ENCODE measurements around the gene INHBB.
"Not testable (repeated sequence)": the region's sequence is repeated elsewhere in the genome, so short reads cannot be mapped to it uniquely, and the experiment has no call there.

INHBB gene

DNA sequence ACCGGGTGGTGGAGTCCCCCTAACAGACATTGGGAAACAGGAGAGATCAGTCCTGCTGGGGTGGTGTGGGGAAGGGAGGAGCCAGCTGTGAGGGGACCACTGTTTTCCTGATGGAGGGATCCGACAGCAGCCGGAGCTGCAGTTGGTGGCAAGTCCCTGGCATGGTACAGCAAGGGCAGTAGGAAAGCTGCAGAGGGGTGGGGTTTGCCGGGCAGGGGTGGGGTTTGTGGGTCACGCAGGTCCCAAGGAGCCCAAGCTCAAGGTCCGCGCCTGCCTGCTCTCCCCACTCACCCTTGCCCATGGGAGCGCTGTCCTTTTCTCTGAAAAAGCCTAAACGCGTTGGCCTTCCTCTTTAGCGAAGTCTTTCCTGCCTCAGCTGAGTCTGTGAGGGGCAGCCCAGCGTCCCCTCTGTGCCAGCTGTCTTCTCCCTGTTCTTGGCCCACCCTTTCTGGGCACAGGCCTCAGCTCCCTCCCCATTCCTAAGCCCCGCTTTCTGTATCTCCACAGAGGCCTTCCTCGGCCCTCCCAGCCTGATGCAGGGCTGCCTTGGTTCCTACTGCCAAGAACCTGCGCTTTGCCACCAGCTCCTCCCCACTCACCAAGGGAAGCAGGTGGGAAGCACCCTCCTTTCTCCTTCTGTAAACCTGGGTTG, 29.3 kb upstream of the INHBB start:
- DNase-seq, result no peak

DNA sequence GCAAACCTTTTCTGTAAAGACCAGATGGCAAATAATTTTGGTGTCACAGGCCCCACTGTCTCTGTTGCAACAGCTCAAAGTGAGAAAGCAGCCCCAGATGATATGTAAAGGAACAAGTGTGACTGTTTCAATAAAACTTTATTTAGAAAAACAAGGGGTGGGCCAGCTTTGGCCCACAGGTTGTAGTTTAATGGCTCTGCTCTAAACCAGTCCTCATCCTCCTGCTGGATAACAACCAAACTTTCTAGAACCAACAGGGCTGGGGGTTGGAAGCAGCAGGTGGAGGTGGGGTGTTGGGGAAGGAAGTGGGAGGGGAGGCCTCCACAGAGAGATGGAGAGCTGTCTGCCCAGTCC, 28.8 kb upstream of the INHBB start:
- DNase-seq, result no peak

DNA sequence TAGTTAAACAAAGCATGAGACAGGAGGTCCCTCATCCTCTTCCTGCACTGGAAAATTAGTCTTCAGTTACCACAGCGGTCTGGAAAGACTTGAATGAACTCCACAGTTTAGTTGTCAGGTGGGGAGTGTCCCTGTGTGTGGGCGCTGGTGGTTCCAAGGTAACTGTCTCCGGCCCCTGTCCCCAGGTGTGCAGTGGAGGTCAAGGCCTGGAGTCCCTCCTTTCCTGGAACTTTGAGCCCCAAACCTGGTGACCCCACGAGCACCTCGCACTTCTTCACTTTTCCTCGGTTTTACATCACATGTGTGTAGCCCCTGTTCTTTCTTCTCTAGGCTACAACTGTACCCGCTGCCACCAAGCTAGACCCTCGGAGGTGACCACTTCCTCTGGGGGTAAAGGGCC, 28.0 kb upstream of the INHBB start:
- no peak for DNase-seq

DNA sequence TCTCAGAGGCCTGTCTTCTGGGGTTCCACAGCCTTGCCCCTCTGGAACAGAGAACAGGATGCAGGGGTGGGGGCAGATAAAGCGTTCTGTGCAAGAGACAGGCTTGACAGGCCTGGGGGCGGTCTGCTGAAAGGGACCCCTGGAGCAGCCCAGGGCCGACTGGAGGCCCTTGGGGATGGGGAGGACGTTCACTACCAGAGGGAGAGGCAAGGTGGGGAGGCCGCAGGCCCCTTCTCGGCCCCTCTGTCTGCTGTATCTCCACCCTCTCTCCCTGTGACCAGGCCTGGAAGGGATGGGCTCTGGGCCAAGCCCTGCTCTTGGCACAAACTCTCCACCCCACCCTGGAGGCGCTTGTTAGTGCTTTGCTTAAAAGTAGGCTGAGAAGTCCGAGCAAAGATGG, 27.3 kb upstream of the INHBB start:
- DNase-seq, result no peak

DNA sequence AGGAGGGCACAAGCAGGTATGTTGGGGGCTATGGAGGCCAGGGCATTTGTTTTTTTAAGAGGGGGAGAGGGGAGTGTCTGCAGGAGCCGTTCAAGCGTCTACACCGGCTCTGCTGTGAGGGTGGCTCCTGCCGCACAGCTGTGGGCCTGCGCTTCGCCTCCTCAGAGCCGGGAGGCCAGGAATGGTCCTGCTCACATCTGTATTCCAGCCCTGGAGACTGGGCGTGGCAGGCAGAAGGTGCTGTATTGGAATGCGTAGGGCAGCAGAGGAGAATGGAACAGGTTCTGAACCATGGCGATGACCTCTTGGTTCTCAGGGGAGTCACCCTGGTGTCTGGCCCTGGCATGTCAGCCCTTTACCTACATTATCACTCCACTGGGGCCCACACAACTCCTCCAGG, 26.8 kb upstream of the INHBB start:
- no peak for DNase-seq

DNA sequence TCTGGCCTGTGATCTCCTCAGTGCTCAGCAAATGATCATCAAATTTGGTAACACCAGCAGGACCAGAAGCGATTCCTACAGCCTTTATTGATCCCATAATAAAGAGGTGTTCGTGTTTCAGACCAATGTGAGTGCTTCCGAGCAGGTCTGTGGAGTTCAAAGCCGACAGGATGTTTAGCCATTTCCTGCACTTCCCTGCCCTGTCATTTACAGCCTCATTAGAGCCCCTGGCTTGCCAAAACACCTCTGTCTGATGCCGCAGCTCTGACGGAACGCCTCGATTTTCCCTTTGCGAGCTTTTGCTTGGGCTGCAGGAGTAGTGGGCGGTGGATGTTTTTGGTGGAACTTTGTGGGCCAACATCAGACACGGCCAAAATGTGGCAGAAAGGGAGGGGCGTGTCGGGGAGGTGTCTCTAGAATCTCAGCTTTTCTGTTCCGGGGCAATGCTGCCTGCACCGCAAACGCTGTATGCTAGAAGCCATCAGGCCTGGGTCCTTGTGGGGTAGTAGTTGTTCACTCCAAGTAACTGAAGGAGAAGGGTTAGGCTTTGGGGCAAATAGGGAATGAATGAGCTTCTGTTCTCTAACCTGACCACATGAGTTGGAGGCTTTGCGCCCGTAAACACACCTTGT, 26.1 kb upstream of the INHBB start:
- no peak for DNase-seq

DNA sequence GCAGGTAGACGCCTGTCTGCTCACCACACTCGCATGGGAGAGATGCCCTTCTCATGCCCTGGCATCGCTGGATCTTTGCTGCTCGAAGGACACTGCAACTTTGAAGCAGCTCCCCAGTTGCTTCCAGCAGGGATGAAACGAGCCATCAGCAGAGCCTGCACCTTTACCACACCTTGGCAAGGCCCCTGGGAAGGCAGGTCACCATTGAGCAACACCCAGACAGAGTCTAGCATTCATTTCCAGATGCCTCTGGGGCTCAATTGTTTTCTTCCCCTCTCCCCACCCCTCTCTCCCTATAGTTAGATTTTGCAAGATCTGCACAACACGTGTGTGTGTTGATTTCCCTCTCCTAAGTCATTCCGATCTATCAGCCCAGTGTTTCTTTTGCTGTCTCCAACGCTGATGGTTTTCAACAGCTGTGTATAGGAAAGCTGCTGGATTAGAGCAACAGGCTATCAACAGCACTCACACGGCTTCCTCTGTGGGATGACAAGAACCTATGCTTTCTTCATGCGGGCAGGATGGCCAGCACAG, 25.6 kb upstream of the INHBB start:
- DNase-seq, result no peak

DNA sequence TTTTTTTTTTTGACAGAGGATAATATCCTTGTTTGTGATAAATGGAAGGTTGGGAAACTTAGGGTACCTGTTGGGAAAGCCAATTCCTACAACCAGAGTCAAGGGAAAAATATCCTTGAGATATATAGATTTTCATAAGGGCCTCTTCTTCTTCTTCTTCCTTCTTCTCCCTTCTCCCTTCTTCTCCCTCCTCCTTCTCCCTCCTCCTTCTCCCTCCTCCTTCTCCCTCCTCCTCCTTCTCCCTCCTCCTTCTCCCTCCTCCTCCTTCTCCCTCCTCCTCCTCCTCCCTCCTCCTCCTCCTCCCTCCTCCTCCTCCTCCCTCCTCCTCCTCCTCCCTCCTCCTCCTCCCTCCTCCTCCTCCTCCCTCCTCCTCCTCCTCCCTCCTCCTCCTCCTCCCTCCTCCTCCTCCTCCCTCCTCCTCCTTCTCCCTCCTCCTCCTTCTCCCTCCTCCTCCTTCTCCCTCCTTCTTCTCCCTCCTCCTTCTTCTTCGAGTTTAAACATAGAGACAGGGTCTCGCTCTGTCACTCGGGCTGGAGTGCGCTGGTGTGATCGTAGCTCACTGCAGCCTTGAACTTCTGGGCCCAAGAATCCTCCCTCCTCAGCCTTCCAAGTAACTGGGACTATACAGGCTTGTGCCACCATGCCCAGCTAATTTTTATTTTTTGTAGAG, 24.9 kb upstream of the INHBB start:
- DNase-seq, result not testable (repeated sequence)

DNA sequence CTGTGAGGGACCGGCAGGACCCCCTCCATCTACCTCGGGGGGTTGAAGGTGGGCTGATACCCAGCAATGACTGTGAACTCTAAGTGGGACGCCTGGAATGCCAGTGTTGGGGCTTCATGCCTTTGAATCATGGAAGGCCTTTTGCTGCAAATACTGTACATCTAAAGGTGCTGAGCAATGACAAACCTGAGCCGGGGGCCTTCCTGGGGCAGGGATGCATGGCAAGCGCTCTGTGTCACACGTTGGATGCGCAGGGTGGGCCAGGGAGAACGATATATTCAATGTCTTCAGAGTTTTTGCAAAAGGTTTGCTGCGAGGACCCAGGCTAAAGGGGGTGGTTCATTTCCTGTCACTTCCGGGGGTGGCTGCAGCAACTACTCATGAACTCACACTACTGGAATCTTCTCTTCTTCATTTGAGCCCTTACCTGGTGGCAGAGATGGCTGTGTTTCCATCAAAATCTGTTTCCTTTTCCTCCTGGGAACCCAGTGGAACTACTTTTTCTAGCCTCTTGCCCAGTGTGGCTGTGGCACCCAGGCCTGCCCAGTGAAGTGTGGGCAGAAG, 24.1 kb upstream of the INHBB start:
- DNase-seq, result no peak

DNA sequence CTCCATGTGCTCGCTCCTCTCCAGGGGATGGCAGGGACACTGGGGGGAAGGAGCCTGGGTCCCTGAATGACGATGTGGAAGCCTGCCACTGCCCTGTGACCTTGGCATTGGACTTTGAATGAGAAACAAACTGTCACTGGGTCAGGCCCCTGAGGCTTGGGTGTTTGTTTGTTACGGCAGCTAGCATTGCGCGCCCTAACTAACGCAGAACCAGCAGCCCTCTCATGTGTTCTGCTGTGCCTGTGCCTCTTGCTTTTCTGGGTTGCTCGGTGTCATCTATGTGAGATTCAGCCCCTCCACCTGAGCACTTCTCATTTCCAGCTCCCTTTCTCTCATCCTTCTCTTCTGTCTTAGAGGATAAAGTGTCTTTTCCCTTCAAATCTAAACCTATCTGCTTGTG, 23.6 kb upstream of the INHBB start:
- no peak for DNase-seq

DNA sequence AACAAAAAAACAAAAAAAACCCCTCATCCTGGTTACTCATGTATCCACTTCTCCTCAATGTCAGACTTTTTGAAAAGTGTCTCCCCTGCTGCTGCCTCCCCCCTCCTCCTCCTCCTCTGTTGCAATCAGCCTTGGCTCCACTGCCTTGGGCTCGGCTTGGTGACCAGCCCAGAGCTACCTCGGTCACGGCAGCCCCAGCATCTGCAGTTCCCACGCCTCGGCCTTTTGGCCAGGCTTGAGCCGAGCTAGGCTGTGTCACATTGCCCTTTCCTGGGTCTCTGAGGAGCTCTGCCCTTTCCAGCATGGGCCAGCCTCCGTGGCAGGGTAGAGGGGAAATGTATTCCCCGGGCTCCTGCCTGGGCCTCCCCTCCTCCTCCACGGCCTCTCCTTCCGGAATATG, 22.7 kb upstream of the INHBB start:
- no peak for DNase-seq

DNA sequence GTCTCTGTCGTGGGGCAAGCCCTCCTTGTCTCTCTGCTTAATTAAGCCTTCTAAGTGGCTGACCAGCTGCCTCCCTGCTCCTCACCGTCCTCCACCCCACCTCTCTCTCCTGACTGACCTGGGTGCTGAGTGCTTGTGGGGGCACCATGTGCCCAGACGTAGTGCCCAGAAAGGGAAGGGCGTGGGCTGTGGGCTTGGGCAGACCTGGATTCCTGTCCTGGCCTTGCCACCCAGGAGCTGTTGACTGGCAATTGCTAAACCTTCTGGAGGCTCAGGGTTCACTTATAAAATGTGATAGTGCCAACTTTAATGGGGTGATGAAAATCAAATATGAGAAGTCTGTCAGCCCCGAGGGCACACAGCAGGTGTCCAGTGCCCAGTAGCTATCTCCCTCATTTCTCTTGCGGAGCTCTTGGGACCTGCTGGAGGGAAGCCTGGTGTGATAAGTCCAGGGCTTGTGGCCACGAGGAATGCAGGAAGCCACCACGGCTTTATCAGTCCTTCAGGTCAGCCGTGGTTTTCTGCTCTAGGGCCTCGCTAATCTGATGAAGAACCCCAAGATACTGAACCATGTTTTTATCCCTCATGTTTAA, 22.0 kb upstream of the INHBB start:
- no peak for DNase-seq

DNA sequence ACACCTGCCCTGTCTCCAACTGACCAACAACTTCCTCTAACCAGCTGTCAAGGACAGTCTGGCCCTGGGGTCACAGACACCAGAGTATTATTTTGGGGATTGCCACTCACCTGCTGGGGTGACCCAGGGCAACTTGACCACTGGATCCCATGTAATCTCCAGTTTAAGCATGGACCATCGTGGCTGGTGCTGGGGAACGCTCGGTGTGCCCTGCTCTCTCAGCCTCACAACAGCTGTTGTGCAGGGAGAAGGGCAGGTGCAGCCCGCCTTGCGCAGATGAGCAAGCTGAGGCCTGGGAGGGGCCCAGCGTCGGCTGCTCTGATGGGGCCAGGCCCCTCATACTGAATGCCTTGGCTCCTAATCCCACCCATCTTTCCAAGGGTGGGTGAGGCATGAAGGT, 21.0 kb upstream of the INHBB start:
- DNase-seq, result no peak

DNA sequence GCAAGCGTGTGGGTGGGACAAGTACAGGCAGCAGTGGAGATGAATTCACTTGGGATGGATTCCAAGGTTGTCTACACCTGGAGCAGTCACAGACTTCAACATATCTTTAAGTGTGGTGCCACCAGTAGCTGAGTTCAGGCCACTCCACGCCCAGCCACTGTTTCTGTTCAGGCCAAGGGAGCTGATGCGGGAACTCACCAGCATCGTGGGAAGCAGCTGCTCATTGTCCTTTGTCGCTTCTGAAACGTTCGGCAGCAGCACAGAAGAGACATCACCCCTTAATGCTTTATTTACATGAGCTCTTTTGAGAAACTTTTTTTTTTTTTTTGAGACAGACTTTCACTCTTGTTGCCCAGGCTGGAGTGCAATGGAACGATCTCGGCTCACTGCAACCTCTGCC, 19.9 kb upstream of the INHBB start:
- DNase-seq, result no peak

DNA sequence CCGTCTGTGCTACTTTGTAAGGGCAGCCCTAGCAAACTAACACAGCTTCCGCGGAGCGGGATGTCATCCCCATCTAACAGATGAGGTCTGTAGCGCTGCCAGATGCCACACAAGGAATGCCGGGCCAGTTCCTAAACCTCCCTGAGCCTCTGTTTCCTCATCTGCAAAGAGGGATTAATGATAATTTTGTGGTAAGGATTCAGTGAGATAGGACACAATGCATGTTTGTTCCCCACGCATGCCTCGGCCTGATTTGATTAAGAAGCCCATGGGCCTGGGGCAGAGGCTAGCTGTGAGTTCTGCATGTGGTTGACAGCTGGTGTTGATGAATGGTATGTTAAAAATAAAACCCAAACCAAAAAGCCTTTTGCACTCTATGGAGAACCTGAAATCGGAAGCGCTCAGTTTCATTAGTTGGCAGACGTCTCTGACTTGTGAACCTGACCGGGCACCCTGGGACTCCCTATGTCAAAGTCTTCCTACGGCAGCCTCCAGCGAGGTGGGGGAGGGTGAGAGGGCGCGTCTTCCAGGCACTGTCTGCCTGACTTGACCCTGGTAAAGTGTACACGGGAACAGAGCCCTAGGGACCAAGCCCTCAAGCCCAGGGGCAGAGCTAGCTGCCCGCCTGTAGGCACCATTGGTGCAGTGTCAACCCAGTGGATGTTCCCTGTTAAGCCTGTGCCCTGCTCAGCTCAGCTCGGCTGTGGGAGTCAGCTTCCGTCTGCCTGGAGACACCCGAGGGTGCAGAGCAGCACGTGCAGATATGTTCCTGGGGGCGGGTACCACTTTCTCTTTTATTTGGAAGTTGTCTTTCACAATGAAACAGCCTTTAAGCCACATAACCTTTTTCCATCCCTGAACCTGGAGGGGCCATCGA, 14.8 kb upstream of the INHBB start:
- no peak for DNase-seq

DNA sequence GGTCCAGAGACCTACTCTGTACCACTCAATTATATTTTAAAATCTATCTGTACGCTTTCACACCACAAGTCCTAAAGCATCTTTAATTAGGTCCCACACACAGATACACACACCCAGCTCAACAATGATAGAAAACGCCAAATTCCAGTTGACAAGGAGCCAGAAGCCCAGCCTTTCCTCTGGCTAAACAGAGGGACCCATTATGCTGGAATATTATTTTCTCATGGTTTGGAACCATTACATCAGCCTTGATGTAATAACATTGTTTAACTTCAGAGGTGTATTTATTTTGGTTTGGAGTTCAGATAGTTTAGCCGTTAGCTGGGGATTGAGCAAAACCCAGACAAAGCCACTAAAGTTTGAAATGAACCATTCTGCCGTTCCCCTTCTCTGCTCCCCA, 14.0 kb upstream of the INHBB start:
- no peak for DNase-seq

DNA sequence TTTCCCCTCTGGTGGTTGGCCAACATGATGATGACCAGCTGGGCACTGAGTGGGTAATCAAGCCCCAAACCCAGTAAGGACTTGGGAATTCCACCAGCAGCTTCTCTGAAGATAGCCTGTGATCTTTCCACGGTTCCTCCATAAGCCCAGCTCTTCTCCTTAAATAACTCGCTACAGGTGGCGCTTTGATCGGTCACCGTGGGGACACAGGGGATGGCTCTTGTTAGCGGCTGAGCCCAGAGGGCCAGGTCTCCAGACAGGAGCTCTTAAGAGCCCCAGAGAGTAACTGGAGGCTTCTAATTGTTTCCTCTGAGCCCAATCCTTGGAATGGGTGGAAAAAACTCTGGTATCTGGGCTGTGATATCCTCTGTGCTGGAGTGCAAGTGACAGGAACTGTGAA, 13.6 kb upstream of the INHBB start:
- DNase-seq, result no peak

DNA sequence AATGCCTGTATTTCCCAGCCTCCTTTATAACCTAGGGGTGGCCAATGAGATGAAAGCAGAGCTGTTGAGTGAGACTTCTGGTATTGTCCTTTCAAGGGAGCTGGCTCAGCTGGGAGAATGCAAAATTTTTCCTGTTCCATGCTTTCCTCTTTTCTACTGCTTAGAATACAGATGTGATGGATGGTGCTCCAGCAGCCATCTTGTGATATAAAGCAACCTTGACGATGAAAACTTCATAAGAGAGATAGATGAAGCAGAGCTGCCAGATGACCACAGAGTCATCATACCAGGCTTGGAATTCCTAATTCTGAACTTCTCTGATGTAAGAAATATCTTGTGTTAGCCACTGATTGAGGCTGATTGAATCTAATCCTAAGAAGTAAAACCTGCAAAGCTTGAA, 11.9 kb upstream of the INHBB start:
- DNase-seq, result no peak

DNA sequence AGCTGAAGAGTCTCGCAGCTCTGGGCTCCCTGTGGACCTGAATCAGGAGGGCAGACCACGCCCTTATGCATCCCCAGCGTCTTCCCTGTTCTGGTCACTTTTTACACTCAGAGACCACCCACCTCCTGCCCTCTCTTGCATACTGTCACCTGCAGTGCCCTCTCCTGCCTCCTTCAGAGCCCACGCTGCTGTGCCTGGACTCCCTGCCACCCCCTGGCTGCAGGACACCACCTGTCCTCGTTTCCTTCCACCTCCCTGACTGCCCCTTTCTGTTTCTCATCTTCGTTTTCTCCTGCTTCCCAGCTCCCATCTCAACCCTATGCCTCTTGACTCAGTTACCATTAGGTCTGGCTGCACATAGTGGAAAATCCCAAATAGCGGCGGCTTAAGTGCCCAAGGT, 9.2 kb upstream of the INHBB start:
- DNase-seq, result no peak

DNA sequence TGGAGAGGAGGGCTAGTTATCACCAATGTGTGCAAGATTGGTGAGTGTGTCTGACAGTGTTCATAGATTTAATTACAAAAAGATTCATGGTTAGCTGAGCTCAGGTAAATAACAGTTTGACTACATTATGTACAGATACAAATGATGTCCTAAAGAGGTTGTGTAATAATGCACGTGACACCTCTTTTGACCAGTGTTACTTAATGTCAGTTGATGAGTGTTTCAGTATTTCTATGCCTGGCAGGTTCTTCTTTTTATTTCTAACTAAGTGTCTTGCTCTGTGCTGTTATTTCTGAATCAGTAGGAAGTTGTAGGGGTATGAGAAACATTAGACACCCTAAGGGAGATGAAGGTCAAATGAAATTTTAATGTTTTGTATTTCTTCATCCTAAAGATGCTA, 7.9 kb upstream of the INHBB start:
- DNase-seq, result no peak

DNA sequence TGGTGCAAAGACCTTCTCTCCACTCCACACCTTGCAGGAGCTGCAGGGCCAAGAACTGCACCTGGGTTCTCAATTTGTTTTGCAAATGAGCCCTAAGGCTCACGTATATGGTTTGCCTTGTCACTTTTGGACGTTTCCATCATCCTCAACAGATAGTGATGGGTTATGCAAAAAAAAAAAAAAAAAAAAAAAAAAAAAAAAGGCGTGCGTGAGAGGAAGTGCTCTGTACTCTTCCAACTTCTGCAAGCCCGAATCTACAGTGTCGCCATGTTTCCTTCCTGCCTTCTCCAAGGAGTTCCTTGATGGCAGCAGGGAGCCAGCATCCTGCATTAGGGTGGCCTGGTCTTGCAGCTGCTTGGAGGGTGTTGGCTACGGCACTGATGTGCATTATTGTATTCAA, 4.0 kb upstream of the INHBB start:
- DNase-seq, result no peak

DNA sequence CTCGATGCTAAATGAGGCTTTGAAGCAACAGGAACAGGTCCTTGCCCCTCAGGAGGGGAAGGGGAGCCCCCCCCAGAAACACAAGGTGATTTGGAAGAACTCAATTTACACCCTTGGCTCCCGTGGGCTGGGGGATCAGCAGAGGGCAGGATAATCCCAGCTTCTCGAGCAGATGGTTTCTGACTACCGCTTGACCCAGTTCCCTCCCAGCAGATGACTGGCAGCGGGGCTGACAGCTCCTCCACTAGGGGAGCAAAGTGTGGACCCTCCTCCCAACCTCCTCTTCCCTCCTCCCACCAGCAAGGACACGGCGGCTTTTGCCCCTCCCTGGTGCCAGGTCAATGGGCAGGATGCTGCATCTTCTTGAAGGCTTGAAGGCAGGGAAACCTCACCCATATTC, 3.5 kb upstream of the INHBB start:
- no peak for DNase-seq

DNA sequence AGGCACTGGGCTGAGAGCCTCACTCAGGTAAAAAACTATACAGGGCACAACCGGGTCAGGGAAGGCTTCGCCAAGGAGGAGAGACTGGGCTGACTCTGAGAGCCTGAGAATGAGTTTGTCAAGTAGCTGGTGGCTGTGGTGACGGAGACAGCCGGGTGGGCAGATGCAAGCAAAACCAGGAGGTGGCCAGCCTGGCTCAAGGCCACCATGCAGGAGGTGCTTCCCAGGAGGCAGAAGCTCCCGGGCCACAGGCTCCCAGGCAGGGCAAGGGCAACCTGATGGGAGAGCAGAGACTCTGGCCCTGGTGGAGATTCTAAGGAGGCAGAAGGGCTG, 2.9 kb upstream of the INHBB start:
- DNase-seq, result no peak
